GM12878 (cell line): ENCODE measurements around the gene SYNM. TPM values are rescaled to one million over a fixed set of nuclear protein-coding genes. Genes with fewer than 3 reads are reported as not detected.

Experiments
- ATAC-seq: fragments of 200-7000 bp; cut with Tn5 transposase; 3 replicates; pipeline ENCODE4 v1.9.1; 2020; ENCODE audit warnings: mild to moderate bottlenecking, moderate library complexity
- BruUV-seq: library from RNA; stranded (reverse); fragments of 400-500 nt; replicated peaks from 2 replicates; lab custom pipeline; 2021; lab: Mats Ljungman, UMichigan
- CTCF ChIA-PET: fragments of 300-600 bp; sonication (Branson Sonifier 250); formaldehyde crosslinking; extraction: SDS; loops from one replicate; lab custom pipeline; 2021; ENCODE audit warnings: inconsistent platforms; lab: Yijun Ruan, JAX
- POLR2A ChIA-PET: fragments of 350-600 bp; formaldehyde crosslinking; extraction: SDS; loops from one replicate; lab custom pipeline; 2021; ENCODE audit warnings: inconsistent platforms; lab: Charles Lee
- RAD21 ChIA-PET: fragments of 300-600 bp; sonication (Branson Sonifier 250); formaldehyde crosslinking; loops from one replicate; lab custom pipeline; 2023; ENCODE audit warnings: antibody characterized with exemption; ENCODE audit not compliant: unreplicated experiment; lab: Charles Lee
- SMC1A ChIA-PET: fragments of 300-600 bp; sonication (Branson Sonifier 250); formaldehyde crosslinking; loops from one replicate; lab custom pipeline; 2023; ENCODE audit not compliant: unreplicated experiment, uncharacterized antibody; lab: Charles Lee
- DNase-seq: peaks from one replicate; pipeline ENCODE4 v3.0.0-alpha.2; 2011; ENCODE audit warnings: low read depth, low spot score
- FAIRE-seq: peaks from 3 replicates; lab custom pipeline; 2011; peaks lifted over from hg19 to GRCh38; lab: Jason Lieb, UNC
- H2AFZ ChIP-seq: 2 replicates; pipeline ENCODE4 v1.6.0; 2011; ENCODE audit warnings: low read depth, low read length, control low read depth; ENCODE audit not compliant: control insufficient read depth
- H3K27ac ChIP-seq: 2 replicates; pipeline ENCODE4 v1.5.1; 2011; ENCODE audit warnings: control low read depth; ENCODE audit not compliant: control insufficient read depth, insufficient read depth
- H3K27me3 ChIP-seq, 2 experiments: replicated peaks in 1 of 2; 2 replicates each; pipeline versions ENCODE4 v1.6.0 to v1.6.1; 2011; ENCODE audit warnings: low read length in 1 of 2; ENCODE audit not compliant: control insufficient read depth in 2 of 2, insufficient read depth in 2 of 2
- H3K36me3 ChIP-seq, 2 experiments: 2 replicates each; pipeline ENCODE4 v1.5.1; 2011; ENCODE audit warnings: low read length in 1 of 2; ENCODE audit not compliant: control insufficient read depth in 2 of 2, insufficient read depth in 2 of 2
- H3K4me1 ChIP-seq: 2 replicates; pipeline ENCODE4 v1.6.1; 2011; ENCODE audit warnings: mild to moderate bottlenecking, low read length, moderate library complexity, mixed read lengths; ENCODE audit not compliant: control insufficient read depth, insufficient read depth
- H3K4me2 ChIP-seq: 2 replicates; pipeline ENCODE4 v1.6.0; 2011; ENCODE audit warnings: control low read depth; ENCODE audit not compliant: control insufficient read depth, insufficient read depth
- H3K4me3 ChIP-seq: fragments of 200-600 bp; sonication (generic); 2 replicates; pipeline ENCODE4 v1.5.1; 2016
- H3K79me2 ChIP-seq: 2 replicates; pipeline ENCODE4 v1.6.0; 2011; ENCODE audit warnings: low read length; ENCODE audit not compliant: control insufficient read depth, insufficient read depth
- H3K9ac ChIP-seq: 2 replicates; pipeline ENCODE4 v1.8.0; 2011; ENCODE audit warnings: low read length, control low read depth, mixed read lengths; ENCODE audit not compliant: control insufficient read depth, insufficient read depth
- H3K9me3 ChIP-seq: replicated peaks from 3 replicates; pipeline ENCODE4 v1.5.1; 2011; ENCODE audit warnings: mild to moderate bottlenecking, low read length; ENCODE audit not compliant: control insufficient read depth, insufficient read depth
- H4K20me1 ChIP-seq: 2 replicates; pipeline ENCODE4 v1.6.0; 2011; ENCODE audit not compliant: control insufficient read depth, insufficient read depth
- ATF7 ChIP-seq: fragments of 450-650 bp; IDR thresholded peaks from 2 replicates; pipeline ENCODE4 v1.6.1; 2016; ENCODE audit warnings: low read depth, mild to moderate bottlenecking
- BCL11A ChIP-seq: IDR thresholded peaks from 2 replicates; pipeline ENCODE4 v1.6.1; 2011; ENCODE audit warnings: low read depth, low read length
- CHD4 ChIP-seq: fragments of 200-600 bp; sonication (generic); IDR thresholded peaks from 2 replicates; pipeline ENCODE4 v1.6.1; 2016; ENCODE audit warnings: mild to moderate bottlenecking
- EED ChIP-seq: sonication (generic); IDR thresholded peaks from 2 replicates; pipeline ENCODE4 v1.6.1; 2016; ENCODE audit warnings: antibody characterized with exemption, low read depth
- FOXM1 ChIP-seq: IDR thresholded peaks from 2 replicates; pipeline ENCODE4 v1.6.1; 2012; ENCODE audit warnings: low read depth, mild to moderate bottlenecking, inconsistent platforms, low read length, moderate library complexity
- GABPA ChIP-seq: IDR thresholded peaks from 2 replicates; pipeline ENCODE4 v1.6.1; 2014; ENCODE audit warnings: antibody characterized with exemption, low read depth, mild to moderate bottlenecking, inconsistent platforms
- POLR2AphosphoS2 ChIP-seq: IDR thresholded peaks from 2 replicates; pipeline ENCODE4 v1.6.1; 2011; ENCODE audit warnings: low read depth, mild to moderate bottlenecking, low read length, improper control_type of control experiment, moderate library complexity
- SKIL ChIP-seq: fragments of 450-650 bp; IDR thresholded peaks from 2 replicates; pipeline ENCODE4 v1.6.1; 2017; ENCODE audit warnings: mild to moderate bottlenecking, low read depth, inconsistent platforms; ENCODE audit not compliant: poor library complexity, severe bottlenecking
- STAT1 ChIP-seq: fragments of 450-650 bp; conservative IDR thresholded peaks from 2 replicates; pipeline ENCODE4 v1.6.1; 2014; ENCODE audit warnings: antibody characterized with exemption, mild to moderate bottlenecking
- SUPT20H ChIP-seq: IDR thresholded peaks from 2 replicates; pipeline ENCODE4 v1.6.1; 2011; ENCODE audit warnings: low read depth, mild to moderate bottlenecking, low read length, moderate library complexity, borderline replicate concordance; ENCODE audit not compliant: control insufficient read depth
- TAF1 ChIP-seq: IDR thresholded peaks from 2 replicates; pipeline ENCODE4 v1.6.1; 2011; ENCODE audit warnings: mild to moderate bottlenecking, low read depth, low read length, borderline replicate concordance
- ZBTB33 ChIP-seq: fragments of 450-650 bp; IDR thresholded peaks from 2 replicates; pipeline ENCODE4 v1.6.1; 2017; ENCODE audit warnings: mild to moderate bottlenecking
- ZNF217 ChIP-seq: fragments of 450-650 bp; IDR thresholded peaks from 2 replicates; pipeline ENCODE4 v1.6.1; 2017; ENCODE audit warnings: antibody characterized with exemption, mild to moderate bottlenecking
- ZNF384 ChIP-seq: IDR thresholded peaks from 2 replicates; pipeline ENCODE4 v1.6.1; 2012; ENCODE audit warnings: low read depth, mild to moderate bottlenecking, low read length, improper control_type of control experiment, borderline replicate concordance
- WGBS: methylation state at CpG from one replicate; pipeline ENCODE4 v1.1.6; 2016; ENCODE audit warnings: low lambda C conversion rate; ENCODE audit not compliant: insufficient replicate concordance, insufficient coverage; ENCODE audit errors: missing lambda C conversion rate; 5-methylcytosine and 5-hydroxymethylcytosine counted together
- in situ Hi-C: fragments of 300-500 bp; cut with MboI; formaldehyde crosslinking; loops from 9 replicates; pipeline ENCODE4 v1.14.3; 2018; ENCODE audit warnings: mixed read lengths
- intact Hi-C: fragments of 100-400 bp; cut with micrococcal nuclease; formaldehyde crosslinking; loops from one replicate; pipeline ENCODE4 v1.14.2; 2022; ENCODE audit not compliant: unreplicated experiment
- polyA plus RNA-seq, 11 experiments: library from polyadenylated mRNA; depleted of rRNA in 4 of 11; unstranded in 6 of 11; stranded (reverse) in 5 of 11; fragments of >200 nt; fragmentation: Nextera tagmentation in 4 of 11; fragmentation: Illumina TruSeq in 1 of 11; extraction: Ambion mirVana in 4 of 11; extraction: Trizol in 1 of 11; gene quantifications; 1 replicate in 1 of 11; 2 replicates in 10 of 11; pipeline versions ENCODE4 v1.2.1 to v1.2.3, GENCODE V29; 2011 to 2016; ENCODE audit warnings: inconsistent platforms in 2 of 11, missing spikeins in 2 of 11, low read depth in 1 of 11
- total RNA-seq, 4 experiments: library from RNA; depleted of rRNA in 3 of 4; stranded (reverse); fragments of >200 nt in 3 of 4; fragmentation: Illumina TruSeq in 1 of 4; extraction: Trizol in 1 of 4; gene quantifications; 2 replicates each; pipeline versions ENCODE4 v1.2.1 to v1.2.3, GENCODE V29; 2013 to 2021
- TF ChIP-seq, protein P1 (sequence below): fragments of 450-650 bp; IDR thresholded peaks from 2 replicates; pipeline ENCODE4 v1.6.1; 2017; ENCODE audit warnings: mild to moderate bottlenecking, moderate library complexity

Gene SYNM
- total and polyA plus RNA-seq, 10 of the 15 experiments (the other 5 are each of a cell fraction or from before 2014, with no cell fraction given) = 0.05 to 1.1 (median 0.89) TPM; not detected in 1

DNA sequence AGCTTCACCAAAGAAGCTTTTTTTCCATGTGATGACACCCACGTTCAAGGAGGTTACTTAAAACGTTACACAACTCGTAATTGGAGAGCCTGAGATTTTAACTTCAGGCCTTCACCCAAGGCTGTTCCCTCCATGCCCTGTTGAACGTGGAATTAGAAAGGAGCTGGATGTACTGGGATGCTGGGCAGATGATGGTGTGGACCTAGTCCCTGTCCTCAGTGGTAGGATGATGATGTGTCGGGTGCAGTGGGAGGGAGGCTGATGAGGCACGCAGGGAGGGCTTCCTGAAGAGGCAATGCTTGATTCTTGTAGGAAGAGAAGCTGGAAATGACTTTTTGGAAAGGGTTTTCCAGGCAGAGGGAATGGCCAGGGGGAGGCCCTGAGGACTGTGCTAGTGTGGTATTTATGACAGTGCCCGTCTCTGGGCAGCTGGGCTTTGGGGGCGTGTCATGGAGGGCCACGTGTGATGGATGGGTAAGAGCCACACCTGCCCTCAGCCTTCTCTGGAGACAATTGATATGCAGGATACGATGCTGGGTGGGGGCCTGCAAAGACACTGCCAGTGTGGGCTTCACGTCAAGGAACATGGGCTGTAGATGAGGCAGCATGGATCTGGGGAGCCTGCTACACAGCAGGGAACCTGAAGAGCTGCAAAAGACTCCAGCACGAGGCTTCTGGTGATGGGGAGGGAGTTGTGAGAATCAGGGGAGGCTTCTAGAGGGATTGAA, 15.3 kb downstream of the SYNM start:
- no peak overlapping the region for H3K27ac ChIP-seq
- no peak overlapping the region for H3K4me2 ChIP-seq
- no peaks in the 10 kb centered on the region; a peak in 1 of 4 replicates for H3K27me3 ChIP-seq
- H3K4me1 ChIP-seq = no peaks in the 10 kb centered on the region
- in situ Hi-C loops (loop anchor here (25.0 kb wide), 1 partner anchor 617 kb away; the partner anchor contains the start of gene LYSMD4), intact Hi-C loops (no loop called here)
- no peaks in the 10 kb centered on the region for H3K79me2 ChIP-seq
- POLR2A ChIA-PET = no interaction called here
- H4K20me1 ChIP-seq = no peaks in the 10 kb centered on the region
- no peak overlapping the region for H3K9ac ChIP-seq
- no peaks in the 10 kb centered on the region for H3K9me3 ChIP-seq
- no peak for DNase-seq
- H3K36me3 ChIP-seq = no peaks in the 10 kb centered on the region
- 31% methylated on average over 12 of the region's 12 CpGs for WGBS
- RAD21 ChIA-PET = no interaction called here
- CTCF ChIA-PET = interaction anchor here (0.6 kb wide), 1 partner anchor 381 kb away, joined by 3 read pairs; no protein-coding TSS in a partner anchor
- no peak overlapping the region for H3K4me3 ChIP-seq
- no peak for ATAC-seq
- H2AFZ ChIP-seq = no peak overlapping the region
- no peak for FAIRE-seq
- no TSS peak for BruUV-seq
- SMC1A ChIA-PET = interaction anchor here (0.7 kb wide), 1 partner anchor 252 kb away, joined by 3 read pairs; no protein-coding TSS in a partner anchor
- TF ChIP-seq FOXM1 (no peak), ZBTB33 (no peak), TAF1 (no peak), BCL11A (no peak), EED (no peak), POLR2AphosphoS2 (no peak), ATF7 (no peak), SKIL (no peak), GABPA (no peak), STAT1 (no peak), SUPT20H (no peak), ZNF217 (no peak), CHD4 (no peak), ZNF384 (no peak)
- TF ChIP-seq, protein P1, sequence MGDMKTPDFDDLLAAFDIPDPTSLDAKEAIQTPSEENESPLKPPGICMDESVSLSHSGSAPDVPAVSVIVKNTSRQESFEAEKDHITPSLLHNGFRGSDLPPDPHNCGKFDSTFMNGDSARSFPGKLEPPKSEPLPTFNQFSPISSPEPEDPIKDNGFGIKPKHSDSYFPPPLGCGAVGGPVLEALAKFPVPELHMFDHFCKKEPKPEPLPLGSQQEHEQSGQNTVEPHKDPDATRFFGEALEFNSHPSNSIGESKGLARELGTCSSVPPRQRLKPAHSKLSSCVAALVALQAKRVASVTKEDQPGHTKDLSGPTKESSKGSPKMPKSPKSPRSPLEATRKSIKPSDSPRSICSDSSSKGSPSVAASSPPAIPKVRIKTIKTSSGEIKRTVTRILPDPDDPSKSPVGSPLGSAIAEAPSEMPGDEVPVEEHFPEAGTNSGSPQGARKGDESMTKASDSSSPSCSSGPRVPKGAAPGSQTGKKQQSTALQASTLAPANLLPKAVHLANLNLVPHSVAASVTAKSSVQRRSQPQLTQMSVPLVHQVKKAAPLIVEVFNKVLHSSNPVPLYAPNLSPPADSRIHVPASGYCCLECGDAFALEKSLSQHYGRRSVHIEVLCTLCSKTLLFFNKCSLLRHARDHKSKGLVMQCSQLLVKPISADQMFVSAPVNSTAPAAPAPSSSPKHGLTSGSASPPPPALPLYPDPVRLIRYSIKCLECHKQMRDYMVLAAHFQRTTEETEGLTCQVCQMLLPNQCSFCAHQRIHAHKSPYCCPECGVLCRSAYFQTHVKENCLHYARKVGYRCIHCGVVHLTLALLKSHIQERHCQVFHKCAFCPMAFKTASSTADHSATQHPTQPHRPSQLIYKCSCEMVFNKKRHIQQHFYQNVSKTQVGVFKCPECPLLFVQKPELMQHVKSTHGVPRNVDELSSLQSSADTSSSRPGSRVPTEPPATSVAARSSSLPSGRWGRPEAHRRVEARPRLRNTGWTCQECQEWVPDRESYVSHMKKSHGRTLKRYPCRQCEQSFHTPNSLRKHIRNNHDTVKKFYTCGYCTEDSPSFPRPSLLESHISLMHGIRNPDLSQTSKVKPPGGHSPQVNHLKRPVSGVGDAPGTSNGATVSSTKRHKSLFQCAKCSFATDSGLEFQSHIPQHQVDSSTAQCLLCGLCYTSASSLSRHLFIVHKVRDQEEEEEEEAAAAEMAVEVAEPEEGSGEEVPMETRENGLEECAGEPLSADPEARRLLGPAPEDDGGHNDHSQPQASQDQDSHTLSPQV = no peak
